SW 1271 (cell line): Measurements from ENCODE around the gene KLRK1.
"Not testable (repeated sequence)": the region's sequence is repeated elsewhere in the genome, so short reads cannot be mapped to it uniquely, and the experiment has no call there.

Source experiments
- DNase-seq, 2 experiments: peaks; one replicate each; lab custom pipeline; 2025; lab: John Stamatoyannopoulos, UW

Gene KLRK1

GRCh38 chr12:10388624-10389413 is 1.0 kb downstream of the KLRK1 start:
- no peak for DNase-seq

- DNase-seq, result not testable (repeated sequence)
Measured at GRCh38 chr12:10387498-10387897, 2.3 kb downstream of the KLRK1 start.

DNA sequence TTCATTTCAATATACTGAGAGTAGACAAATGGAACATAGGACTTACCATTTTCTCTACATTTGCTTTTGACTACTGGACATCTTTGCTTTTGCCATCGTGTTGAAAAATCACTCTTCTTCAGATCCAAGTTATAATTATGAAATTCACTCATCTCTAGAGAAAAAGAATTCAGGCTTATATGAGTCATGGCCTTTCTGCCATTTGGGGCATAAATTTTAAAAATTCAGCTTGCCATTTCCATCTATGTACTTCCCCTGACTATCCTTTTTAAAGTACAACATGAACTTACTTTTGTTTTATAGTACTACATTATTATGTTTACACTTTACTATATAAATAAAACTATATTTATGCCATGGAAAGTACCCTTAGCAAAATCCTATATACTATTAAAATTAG is 3.0 kb downstream of the KLRK1 start:
- DNase-seq, result no peak

DNA sequence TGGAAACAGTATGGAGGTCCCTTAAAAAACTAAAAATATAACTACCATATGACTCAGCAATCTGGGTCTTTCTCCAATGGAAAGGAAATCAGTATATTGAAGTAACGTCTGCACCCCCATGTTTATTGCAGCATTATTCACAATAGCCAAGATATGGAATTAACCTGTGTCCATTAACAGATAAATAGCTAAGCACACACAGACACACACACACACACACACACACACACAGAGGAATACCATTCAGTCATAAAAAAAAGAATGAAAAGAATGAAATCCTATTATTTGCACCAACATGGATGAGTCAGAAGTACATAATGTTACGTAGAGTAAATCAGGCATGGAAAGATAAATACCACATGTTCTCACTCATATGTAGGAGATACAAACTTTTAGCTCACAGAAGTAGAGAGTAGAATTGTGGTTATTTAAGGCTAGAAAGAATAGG is 4.7 kb downstream of the KLRK1 start:
- no peak for DNase-seq

DNA sequence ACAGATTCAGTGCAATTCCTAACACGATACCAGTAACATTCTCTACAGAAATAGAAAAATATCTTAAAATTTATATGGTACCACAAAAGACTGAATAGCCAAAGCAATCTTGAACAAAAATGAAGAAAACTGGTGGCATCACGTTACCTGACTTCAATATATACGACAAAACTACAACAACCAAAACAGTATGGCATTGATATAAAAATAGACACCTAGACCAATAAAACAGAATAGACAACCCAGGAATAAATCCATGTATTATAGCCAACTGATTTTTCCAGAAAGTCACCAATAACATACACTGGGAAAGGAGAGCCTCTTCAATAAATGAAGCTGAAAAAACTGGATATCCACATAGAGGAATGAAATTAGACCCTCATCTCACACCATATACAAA is 5.7 kb downstream of the KLRK1 start:
- no peak for DNase-seq

GRCh38 chr12:10381928-10382628 is 7.8 kb downstream of the KLRK1 start:
- DNase-seq, result no peak

- DNase-seq, result not testable (repeated sequence)
Measured at GRCh38 chr12:10378737-10379136, 11.1 kb downstream of the KLRK1 start.

DNA sequence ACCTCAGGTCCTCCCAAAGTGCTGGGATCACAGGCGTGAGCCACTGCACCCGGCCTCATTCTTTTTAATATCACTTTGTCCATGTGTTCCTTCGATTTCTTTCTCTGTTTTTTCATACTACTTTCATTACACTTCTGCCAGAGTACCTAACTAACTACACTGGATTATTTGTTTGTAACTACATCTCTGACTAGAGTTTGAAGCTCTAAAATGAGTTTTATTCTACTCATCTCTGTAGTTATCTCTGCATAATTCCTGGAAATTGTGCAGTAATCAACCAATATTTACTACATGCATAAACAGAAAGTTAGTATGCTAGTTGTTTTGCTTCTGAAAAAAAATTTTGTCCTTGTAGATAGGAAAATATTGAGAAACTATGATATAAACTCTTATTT is 15.2 kb downstream of the KLRK1 start:
- DNase-seq, result no peak

DNA sequence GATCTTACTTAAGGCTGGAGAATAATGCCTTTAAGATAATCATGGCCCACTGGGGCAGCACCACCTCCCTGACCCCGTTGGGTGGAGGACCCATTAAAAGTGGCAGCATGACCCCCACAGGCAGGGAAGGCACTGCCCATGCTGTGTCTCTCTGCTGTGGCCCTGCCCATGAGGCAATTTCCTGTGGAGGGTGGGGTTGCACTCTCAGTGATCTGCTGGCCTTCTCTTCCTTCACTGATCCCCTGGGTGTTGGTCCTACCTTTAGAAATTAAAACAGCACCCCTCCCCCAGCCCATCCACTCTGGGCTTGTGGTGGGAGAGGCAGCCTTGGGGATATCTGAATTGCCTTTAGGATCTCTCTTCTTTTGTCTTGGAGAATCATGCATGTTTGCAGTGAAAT is 17.3 kb downstream of the KLRK1 start:
- DNase-seq, result no peak

GRCh38 chr12:10371893-10372535 is 17.8 kb downstream of the KLRK1 start:
- DNase-seq, result not testable (repeated sequence)

DNA sequence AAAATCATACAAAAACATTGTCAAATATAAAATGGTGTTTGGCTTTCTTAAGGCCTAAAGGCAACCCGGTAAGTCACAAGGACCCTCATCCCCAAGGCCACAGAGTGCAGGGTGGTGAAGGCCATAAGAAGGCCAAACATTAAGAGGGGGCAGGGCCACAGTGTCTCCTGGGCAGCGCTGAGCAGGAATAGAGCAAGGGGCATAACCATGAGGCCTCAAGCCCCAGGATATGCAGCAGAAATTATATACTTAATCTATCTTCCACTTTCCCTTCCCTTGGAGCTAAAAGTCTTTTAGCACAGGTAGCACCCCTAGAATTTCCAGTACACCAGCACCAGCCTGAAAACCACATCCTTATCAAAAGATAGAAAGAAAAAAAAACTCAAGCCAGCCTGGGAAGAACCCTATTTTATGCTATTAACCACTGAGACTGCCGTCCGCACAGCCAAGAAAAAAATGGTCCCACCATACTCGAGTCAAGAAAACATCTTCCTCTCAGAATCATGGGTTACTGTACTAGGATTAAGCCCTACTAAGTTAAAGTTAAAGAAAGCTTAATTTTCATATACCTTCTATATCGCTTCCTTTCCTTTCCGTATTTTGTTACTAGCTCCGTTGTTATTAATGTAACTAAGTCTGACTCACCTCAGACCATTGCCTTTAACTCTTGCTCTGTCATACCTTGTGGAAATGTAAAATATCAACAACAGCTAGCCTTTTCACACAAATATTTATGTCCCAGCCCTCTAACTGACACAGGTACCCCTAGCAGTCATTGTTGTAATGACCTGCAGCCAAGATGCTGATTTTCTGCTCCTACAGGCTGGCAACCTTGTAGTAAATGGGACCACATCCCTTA is 20.1 kb downstream of the KLRK1 start:
- no peak for DNase-seq

GRCh38 chr12:10368206-10369171 is 21.4 kb downstream of the KLRK1 start:
- no peak for DNase-seq

- DNase-seq, result not testable (repeated sequence)
Measured at GRCh38 chr12:10367714-10368113, 22.1 kb downstream of the KLRK1 start.

- DNase-seq, result peak; percentile 47 to 92
Measured at GRCh38 chr12:10366875-10367274, 23.0 kb downstream of the KLRK1 start.

DNA sequence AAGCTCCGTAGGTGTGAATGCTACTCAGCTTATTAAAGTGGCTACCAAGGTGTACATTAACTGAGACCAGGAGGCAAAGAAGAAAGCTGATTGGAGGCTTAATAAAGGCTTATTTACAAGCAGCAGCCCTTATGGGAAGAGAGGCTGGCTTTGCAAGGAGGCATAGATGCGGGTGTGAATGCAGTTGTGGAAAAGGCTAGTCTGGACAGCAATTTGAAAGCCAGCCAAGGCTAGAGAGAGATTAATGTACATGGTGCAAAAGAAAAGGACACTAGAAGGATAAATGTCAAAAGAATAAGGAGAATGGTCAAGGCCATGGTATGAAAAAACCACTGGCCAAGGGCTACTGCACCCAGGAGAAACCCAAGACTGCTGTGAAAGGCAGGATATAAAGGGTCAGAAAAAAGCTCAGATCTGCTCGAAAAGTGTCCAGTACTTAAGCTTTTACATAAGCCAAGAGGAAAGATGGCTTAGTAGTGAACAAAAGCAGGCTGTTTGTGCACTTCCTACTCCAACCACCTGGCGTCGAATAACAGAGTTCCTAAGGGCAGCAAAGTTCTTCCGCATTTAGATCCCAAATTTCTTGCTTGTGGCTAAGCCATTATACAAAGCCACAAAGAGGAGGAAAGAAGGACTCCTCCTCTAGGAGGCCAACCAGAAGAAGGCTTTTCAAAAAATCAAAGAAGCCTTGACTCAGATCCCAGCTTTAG is 24.0 kb downstream of the KLRK1 start:
- DNase-seq, result peak in 1 of 2 experiments; percentile 34

DNA sequence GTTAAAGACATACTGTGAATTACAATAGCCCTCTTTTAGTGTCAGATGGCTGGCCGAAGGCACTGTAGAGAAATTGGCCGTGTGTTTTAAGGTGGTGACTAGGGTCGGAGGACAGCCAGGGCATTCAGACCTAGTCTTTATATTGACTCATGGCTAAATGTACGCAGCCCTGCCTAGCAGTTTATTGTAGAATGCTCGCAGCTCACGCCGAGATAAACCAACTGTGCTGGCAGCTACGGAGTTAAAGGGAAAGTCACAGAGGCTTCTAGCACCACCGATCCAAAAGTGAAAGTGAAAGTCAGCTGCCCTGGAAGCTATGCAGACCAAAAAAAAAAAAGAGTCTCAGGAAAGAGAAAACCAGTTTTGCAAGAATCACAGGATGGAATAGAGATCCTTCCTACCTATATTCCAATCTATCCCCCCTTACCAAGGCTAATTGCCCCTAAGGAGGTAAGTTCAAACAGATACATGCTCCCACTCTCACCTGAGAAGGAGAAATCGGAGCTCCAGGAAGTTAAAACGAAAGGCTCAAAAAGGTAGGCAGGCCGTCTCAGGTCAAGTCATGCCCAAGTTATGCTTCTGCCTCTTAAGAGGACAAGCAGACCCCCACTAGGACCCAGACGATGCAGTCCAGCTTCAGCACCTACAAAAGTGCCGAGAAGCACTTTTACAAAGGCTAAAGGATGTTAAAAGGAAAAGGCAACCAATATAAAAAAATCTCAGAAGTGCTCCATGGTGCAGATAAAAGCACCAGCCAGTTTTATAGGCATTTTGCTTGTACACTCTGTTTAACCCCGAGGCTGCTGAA is 24.8 kb downstream of the KLRK1 start:
- DNase-seq, result peak; percentile 43 to 86

- peak in 1 of 2 experiments; percentile 58 for DNase-seq
Measured at GRCh38 chr12:10363914-10364814, 25.7 kb downstream of the KLRK1 start.

- DNase-seq, result no peak
Measured at GRCh38 chr12:10363658-10363913, 26.3 kb downstream of the KLRK1 start.
